Stomach (tissue), 9 donors: Measurements from ENCODE around the gene PPP1R3D. TPM values are rescaled to one million over a fixed set of nuclear protein-coding genes. Genes with fewer than 3 reads are reported as not detected.
A peak's percentile ranks its signal among the peaks of the same experiment; 100 is the strongest.

Experiments
- DNase-seq, 2 donors: peaks; one replicate each; pipeline versions ENCODE4 v3.0.0 to v3.0.0-alpha.2; 2013 to 2019
- H3K27ac ChIP-seq, 5 donors: fragments of 200-600 bp in 4 of 5; sonication (generic) in 4 of 5; one replicate each; pipeline ENCODE4 v1.5.1; 2013 to 2019; ENCODE audit warnings: mild to moderate bottlenecking in 1 of 5, moderate library complexity in 1 of 5
- H3K27me3 ChIP-seq, 3 donors: fragments of 200-600 bp; sonication (generic); one replicate each; pipeline ENCODE4 v1.5.1; 2017 to 2019; ENCODE audit warnings: mixed run types in 1 of 3
- H3K36me3 ChIP-seq, 4 donors: fragments of 200-600 bp; sonication (generic); 1 replicate in 3 of 4; 2 replicates in 1 of 4; pipeline ENCODE4 v1.5.1; 2016 to 2019
- H3K4me1 ChIP-seq, 4 donors: fragments of 200-600 bp; sonication (generic); one replicate each; pipeline ENCODE4 v1.5.1; 2016 to 2019
- H3K4me3 ChIP-seq, 4 donors: fragments of 200-600 bp; sonication (generic) in 3 of 4; one replicate each; pipeline ENCODE4 v1.5.1; 2016 to 2019; ENCODE audit warnings: mild to moderate bottlenecking in 1 of 4
- H3K9me3 ChIP-seq, 4 donors: fragments of 200-600 bp; sonication (generic); one replicate each; pipeline ENCODE4 v1.5.1; 2016 to 2019
- EP300 ChIP-seq: sonication (generic); formaldehyde crosslinking; IDR thresholded peaks from one replicate; pipeline ENCODE4 v1.6.1; 2017; ENCODE audit warnings: antibody characterized with exemption
- POLR2A ChIP-seq, 4 donors: fragments of 450-650 bp; IDR thresholded peaks; one replicate each; pipeline ENCODE4 v1.6.1; 2016; ENCODE audit warnings: antibody characterized with exemption in 4 of 4, control low read depth in 2 of 4, mild to moderate bottlenecking in 1 of 4, moderate library complexity in 1 of 4
- POLR2AphosphoS5 ChIP-seq, 3 donors: sonication (generic); formaldehyde crosslinking; IDR thresholded peaks; one replicate each; pipeline ENCODE4 v1.6.1; 2016; ENCODE audit warnings: antibody characterized with exemption in 3 of 3
- WGBS, 5 donors: extraction: QIAGEN DNeasy Blood & Tissue Kit in 3 of 5; methylation state at CpG; one replicate each; pipeline versions ENCODE4 v1.1.5 to v1.1.7; 2013 to 2018; 5-methylcytosine and 5-hydroxymethylcytosine counted together
- intact Hi-C: fragments of 100-400 bp; cut with DNase I; formaldehyde crosslinking; loops from one replicate; pipeline ENCODE4 v1.15.1; 2023; ENCODE audit warnings: low total_unique reads
- polyA plus RNA-seq, 3 donors: library from polyadenylated mRNA; stranded (reverse); fragments of 200-250 nt; gene quantifications; one replicate each; pipeline ENCODE4 v1.2.3, GENCODE V29; 2013
- total RNA-seq, 5 donors: library from RNA; depleted of rRNA; stranded (reverse); fragments of >200 nt; gene quantifications; one replicate each; pipeline versions ENCODE4 v1.1.0 to v1.2.3, GENCODE V29; 2014 to 2016
- TF ChIP-seq, protein P1 (sequence below), 7 experiments: fragments of 450-650 bp in 4 of 7; fragments of 200-600 bp in 3 of 7; sonication (generic) in 3 of 7; IDR thresholded peaks; one replicate each; pipeline ENCODE4 v1.5.1; 2016 to 2019; ENCODE audit warnings: antibody characterized with exemption in 7 of 7, control low read depth in 2 of 7, mild to moderate bottlenecking in 1 of 7
- donor health status: healthy with polysubstance abuse.
- donor health status: Bipolar disorder and iron deficiency.
- donor health status: healthy.

The PPP1R3D gene
- total and polyA plus RNA-seq, 8 donors = 0.58 to 7.1 (median 3.8) TPM

DNA sequence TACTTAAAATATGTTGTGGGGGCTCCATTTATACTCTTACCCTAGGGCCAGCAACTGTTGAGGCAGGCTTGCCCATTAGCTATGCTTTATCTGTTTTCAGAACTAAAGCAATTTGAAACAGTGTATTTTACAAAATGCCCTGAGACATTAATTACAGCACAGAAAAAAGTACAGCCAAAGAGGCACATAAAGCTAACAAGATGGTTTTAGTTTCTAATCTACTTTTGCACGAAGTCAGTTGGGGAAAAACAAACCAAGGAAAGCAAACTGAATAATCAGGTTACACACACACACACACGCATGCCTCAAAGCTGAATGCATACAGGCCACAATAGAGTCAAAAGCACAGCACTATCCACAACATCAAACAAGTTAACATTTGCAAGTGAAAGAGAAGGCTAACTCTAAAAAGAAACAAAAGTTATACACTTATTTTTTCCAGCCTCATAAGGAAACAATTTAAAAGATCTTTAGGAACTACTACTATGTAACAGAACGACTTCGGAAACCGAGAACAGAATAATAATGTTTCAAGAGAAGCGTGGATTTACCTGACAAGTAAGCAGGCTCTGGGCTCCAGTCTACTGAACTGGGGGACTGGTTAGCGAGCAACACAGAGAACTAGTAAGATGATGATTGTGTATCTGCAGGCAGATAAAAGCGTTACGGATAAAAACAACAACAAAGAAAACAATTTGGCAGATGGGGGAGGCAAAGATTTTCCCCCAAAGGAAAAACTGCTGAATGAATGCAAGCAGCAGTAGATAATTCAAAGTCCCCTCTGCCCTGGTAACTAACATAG, 8.4 kb downstream of the PPP1R3D start:
- TF ChIP-seq, protein P1, sequence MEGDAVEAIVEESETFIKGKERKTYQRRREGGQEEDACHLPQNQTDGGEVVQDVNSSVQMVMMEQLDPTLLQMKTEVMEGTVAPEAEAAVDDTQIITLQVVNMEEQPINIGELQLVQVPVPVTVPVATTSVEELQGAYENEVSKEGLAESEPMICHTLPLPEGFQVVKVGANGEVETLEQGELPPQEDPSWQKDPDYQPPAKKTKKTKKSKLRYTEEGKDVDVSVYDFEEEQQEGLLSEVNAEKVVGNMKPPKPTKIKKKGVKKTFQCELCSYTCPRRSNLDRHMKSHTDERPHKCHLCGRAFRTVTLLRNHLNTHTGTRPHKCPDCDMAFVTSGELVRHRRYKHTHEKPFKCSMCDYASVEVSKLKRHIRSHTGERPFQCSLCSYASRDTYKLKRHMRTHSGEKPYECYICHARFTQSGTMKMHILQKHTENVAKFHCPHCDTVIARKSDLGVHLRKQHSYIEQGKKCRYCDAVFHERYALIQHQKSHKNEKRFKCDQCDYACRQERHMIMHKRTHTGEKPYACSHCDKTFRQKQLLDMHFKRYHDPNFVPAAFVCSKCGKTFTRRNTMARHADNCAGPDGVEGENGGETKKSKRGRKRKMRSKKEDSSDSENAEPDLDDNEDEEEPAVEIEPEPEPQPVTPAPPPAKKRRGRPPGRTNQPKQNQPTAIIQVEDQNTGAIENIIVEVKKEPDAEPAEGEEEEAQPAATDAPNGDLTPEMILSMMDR (IDR thresholded peaks at IDR 0.05) = no peak
- TF ChIP-seq POLR2AphosphoS5 (IDR thresholded peaks at IDR 0.05) (peak in 1 of 3 donors; percentile 20), POLR2A (IDR thresholded peaks at IDR 0.05) (no peak), EP300 (no peak)
- no peaks in the 10 kb centered on the region for H3K9me3 ChIP-seq
- peaks cover 9 to 65% (median 34%) of the 10 kb centered on the region in 4 donors for H3K4me1 ChIP-seq
- H3K27ac ChIP-seq = peak overlapping the region in 4 of 5 donors; percentile 19 to 75 (median 52)
- intact Hi-C loops = no loop called here
- WGBS, 5 donors = 27 to 60% (median 50%) methylated on average over 9 of the region's 9 CpGs
- peak in 1 of 2 donors; percentile 69 for DNase-seq
- H3K36me3 ChIP-seq = no peaks in the 10 kb centered on the region
- H3K4me3 ChIP-seq = no peak overlapping the region
- H3K27me3 ChIP-seq = no peaks in the 10 kb centered on the region

DNA sequence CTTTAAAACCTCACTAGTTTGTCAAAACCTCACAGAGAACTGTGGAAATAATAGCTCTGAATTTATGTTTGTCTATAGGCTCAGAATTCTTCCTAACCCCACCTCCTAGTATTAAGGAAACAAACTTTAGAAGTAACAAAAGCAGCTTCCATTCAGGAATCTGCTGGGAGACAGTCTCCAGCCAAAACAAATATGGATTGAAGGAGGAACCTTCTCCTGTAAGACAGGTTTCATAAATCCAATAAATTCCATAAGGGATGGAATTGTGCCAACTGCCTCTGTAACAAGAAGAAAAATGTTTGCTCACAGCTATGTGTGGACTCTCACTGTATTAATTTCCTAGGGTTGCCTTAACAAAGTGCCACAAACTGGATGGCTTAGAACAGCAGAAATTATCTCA, 14.2 kb downstream of the PPP1R3D start:
- Histone ChIP-seq H3K4me3 (no peak overlapping the region), H3K9me3 (no peaks in the 10 kb centered on the region), H3K27me3 (no peaks in the 10 kb centered on the region), H3K27ac (peak overlapping the region; percentile 12 to 70 (median 32)), H3K4me1 (peaks cover 0 to 27% (median 7%) of the 10 kb centered on the region in 4 donors), H3K36me3 (no peaks in the 10 kb centered on the region)
- intact Hi-C loops = no loop called here
- TF ChIP-seq POLR2A (IDR thresholded peaks at IDR 0.05) = no peak
- TF ChIP-seq POLR2AphosphoS5 (IDR thresholded peaks at IDR 0.05) = peak in 2 of 3 donors; percentile 25 to 39
- peak in 1 of 2 donors; percentile 76 for DNase-seq

DNA sequence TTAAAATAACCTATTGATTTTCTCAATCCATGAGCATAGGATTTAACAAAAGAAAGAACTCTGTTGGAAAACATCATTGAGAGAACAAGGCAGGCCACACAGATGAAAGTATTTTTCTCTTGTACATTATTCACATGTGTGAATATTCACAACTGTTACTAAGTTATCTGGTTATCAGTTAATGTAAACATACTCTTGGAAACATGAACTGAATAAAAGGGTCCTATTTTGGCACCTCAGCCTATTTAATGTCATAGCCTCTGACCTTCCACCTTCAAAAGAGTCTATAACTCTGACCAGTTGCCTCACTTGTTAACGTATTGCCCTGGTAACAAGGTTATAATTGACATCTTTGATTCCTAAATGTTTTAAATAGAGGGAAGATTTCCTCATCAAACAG, 14.7 kb downstream of the PPP1R3D start:
- H3K27ac ChIP-seq = peak overlapping the region in 2 of 5 donors; percentile 14 to 63
- no peaks in the 10 kb centered on the region for H3K9me3 ChIP-seq
- intact Hi-C loops = no loop called here
- WGBS, 5 donors = 27 to 61% (median 40%) methylated on average over 1 of the region's 1 CpG
- peaks cover 0 to 27% (median 6%) of the 10 kb centered on the region in 4 donors for H3K4me1 ChIP-seq
- no peak overlapping the region for H3K4me3 ChIP-seq
- no peaks in the 10 kb centered on the region for H3K27me3 ChIP-seq
- H3K36me3 ChIP-seq = no peaks in the 10 kb centered on the region
- no peak for DNase-seq
- TF ChIP-seq POLR2A (IDR thresholded peaks at IDR 0.05) = no peak
- TF ChIP-seq, protein P1 (IDR thresholded peaks at IDR 0.05) = no peak

DNA sequence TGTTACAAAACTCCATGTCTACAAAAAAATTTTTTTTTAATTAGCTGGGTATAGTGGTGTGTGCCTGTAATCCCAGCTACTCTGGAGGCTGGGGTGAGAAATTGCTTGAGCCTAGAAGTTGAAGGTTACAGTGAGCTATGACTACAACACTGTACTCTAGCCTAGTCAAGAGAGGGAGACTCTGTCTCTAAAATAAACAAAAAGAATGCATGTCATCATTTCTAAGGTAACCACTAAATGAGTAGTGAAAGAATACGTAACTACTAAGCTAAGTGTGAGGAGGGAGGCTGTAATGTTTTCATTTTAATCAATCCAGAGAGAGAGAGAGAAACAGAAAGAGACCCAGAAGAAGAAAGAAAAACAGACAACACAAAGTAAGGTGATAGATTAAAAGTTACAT, 16.6 kb downstream of the PPP1R3D start:
- intact Hi-C loops = no loop called here
- TF ChIP-seq, protein P1 (IDR thresholded peaks at IDR 0.05) = no peak
- TF ChIP-seq POLR2AphosphoS5 (IDR thresholded peaks at IDR 0.05) (no peak), POLR2A (IDR thresholded peaks at IDR 0.05) (no peak), EP300 (no peak)
- DNase-seq = no peak
- H3K27ac ChIP-seq = no peak overlapping the region
- H3K27me3 ChIP-seq = no peaks in the 10 kb centered on the region
- H3K36me3 ChIP-seq = no peaks in the 10 kb centered on the region
- H3K4me3 ChIP-seq = no peak overlapping the region
- WGBS, 5 donors = 67 to 86% (median 76%) methylated on average over 1 of the region's 1 CpG
- H3K9me3 ChIP-seq = no peaks in the 10 kb centered on the region
- H3K4me1 ChIP-seq = peaks cover 0 to 27% (median 6%) of the 10 kb centered on the region in 4 donors

DNA sequence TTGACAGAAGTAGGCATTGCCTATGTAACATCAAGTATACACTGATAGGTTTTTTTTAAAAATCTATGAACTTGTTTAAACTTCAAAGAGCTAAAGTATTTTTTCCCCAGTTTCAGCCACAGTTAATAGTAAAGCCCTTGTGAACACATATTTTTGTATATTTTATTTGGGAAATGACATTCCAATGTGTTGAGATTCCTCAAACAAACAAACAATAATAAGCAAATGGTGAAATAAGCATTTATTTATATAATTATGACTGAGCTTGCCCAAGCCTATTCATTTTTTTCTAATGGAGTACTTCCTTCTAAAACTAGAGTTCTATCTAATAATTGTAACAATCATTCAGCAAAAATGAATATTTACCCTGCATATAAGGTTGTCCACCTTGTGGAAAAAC, 19.2 kb downstream of the PPP1R3D start:
- no peak overlapping the region for H3K27ac ChIP-seq
- H3K27me3 ChIP-seq = no peaks in the 10 kb centered on the region
- intact Hi-C loops = no loop called here
- no peaks in the 10 kb centered on the region for H3K36me3 ChIP-seq
- H3K9me3 ChIP-seq = no peaks in the 10 kb centered on the region
- no peak overlapping the region for H3K4me3 ChIP-seq
- no peak for DNase-seq
- TF ChIP-seq POLR2A (IDR thresholded peaks at IDR 0.05) (no peak), POLR2AphosphoS5 (IDR thresholded peaks at IDR 0.05) (no peak), EP300 (no peak)
- TF ChIP-seq, protein P1 (IDR thresholded peaks at IDR 0.05) = no peak
- H3K4me1 ChIP-seq = peaks cover 0 to 10% (median 0%) of the 10 kb centered on the region in 4 donors
